Endothelial cell of umbilical vein (primary cell): ENCODE results near the gene GUF1. TPM values are rescaled to one million over a fixed set of nuclear protein-coding genes. Genes with fewer than 3 reads are reported as not detected.

Experiments
- BruUV-seq: library from RNA; stranded (reverse); fragments of 400-500 nt; replicated peaks from 2 replicates; lab custom pipeline; 2021; lab: Mats Ljungman, UMichigan
- CTCF ChIA-PET: fragments of 300-600, 350-600 bp; sonication (Branson Sonifier 250); formaldehyde crosslinking; loops from one replicate; lab custom pipeline; 2021; ENCODE audit warnings: antibody characterized with exemption, inconsistent platforms; lab: Charles Lee
- POLR2A ChIA-PET: fragments of 300-600, 350-600 bp; sonication (Branson Sonifier 250); formaldehyde crosslinking; loops from one replicate; lab custom pipeline; 2021; ENCODE audit warnings: antibody characterized with exemption, inconsistent platforms; lab: Charles Lee
- DNase-seq: peaks from one replicate; pipeline ENCODE4 v3.0.0-alpha.2; 2011; ENCODE audit warnings: low read depth, low spot score
- FAIRE-seq: peaks from 2 replicates; lab custom pipeline; 2011; peaks lifted over from hg19 to GRCh38; lab: Jason Lieb, UNC
- H2AFZ ChIP-seq: 2 replicates; pipeline ENCODE4 v1.6.0; 2012; ENCODE audit warnings: low read depth, low read length, control low read depth, inconsistent platforms
- H3K27ac ChIP-seq: 2 replicates; pipeline ENCODE4 v1.5.1; 2011; ENCODE audit warnings: low read depth, mild to moderate bottlenecking, control low read depth, low read length, moderate library complexity; ENCODE audit not compliant: insufficient read depth
- H3K27me3 ChIP-seq, 2 experiments: 2 replicates each; pipeline versions ENCODE4 v1.6.0 to v1.6.1; 2011; ENCODE audit warnings: low read length in 2 of 2, mixed read lengths in 1 of 2; ENCODE audit not compliant: control insufficient read depth in 2 of 2, insufficient read depth in 2 of 2
- H3K36me3 ChIP-seq, 2 experiments: 2 replicates in 1 of 2; 3 replicates in 1 of 2; pipeline ENCODE4 v1.5.1; 2011; ENCODE audit warnings: low read length in 2 of 2, mild to moderate bottlenecking in 1 of 2, moderate library complexity in 1 of 2; ENCODE audit not compliant: control insufficient read depth in 2 of 2, insufficient read depth in 2 of 2; ENCODE audit errors: extremely low read depth in 1 of 2
- H3K4me1 ChIP-seq: 3 replicates; pipeline ENCODE4 v1.5.1; 2011; ENCODE audit warnings: mild to moderate bottlenecking, low read length; ENCODE audit not compliant: control insufficient read depth, insufficient read depth; ENCODE audit errors: extremely low read depth
- H3K4me2 ChIP-seq: 2 replicates; pipeline ENCODE4 v1.6.1; 2011; ENCODE audit warnings: low read length, control low read depth, mixed read lengths; ENCODE audit not compliant: insufficient read depth
- H3K4me3 ChIP-seq, 3 experiments: fragments of 200-600 bp in 1 of 3; sonication (generic), shearing (Covaris generic) in 1 of 3; replicated peaks in 1 of 3; 2 replicates each; pipeline ENCODE4 v1.5.1; 2011 to 2016; ENCODE audit warnings: control low read depth in 3 of 3, low read length in 3 of 3, mild to moderate bottlenecking in 2 of 3, inconsistent platforms in 1 of 3, low read depth in 1 of 3, moderate library complexity in 1 of 3; ENCODE audit not compliant: insufficient read depth in 1 of 3
- H3K79me2 ChIP-seq: 2 replicates; pipeline ENCODE4 v1.6.0; 2012; ENCODE audit warnings: low read length, inconsistent platforms; ENCODE audit not compliant: control insufficient read depth, insufficient read depth
- H3K9ac ChIP-seq: replicated peaks from 2 replicates; pipeline ENCODE3; 2011; ENCODE audit warnings: low read length, control low read depth; ENCODE audit not compliant: insufficient read depth; ENCODE audit errors: extremely low read depth
- H3K9me1 ChIP-seq: replicated peaks from 3 replicates; pipeline ENCODE4 v1.6.0; 2011; ENCODE audit warnings: mild to moderate bottlenecking, low read length; ENCODE audit not compliant: control insufficient read depth, insufficient read depth; ENCODE audit errors: extremely low read depth
- H3K9me3 ChIP-seq: replicated peaks from 2 replicates; pipeline ENCODE4 v1.5.1; 2012; ENCODE audit warnings: low read length, inconsistent platforms; ENCODE audit not compliant: control insufficient read depth, insufficient read depth
- H4K20me1 ChIP-seq: replicated peaks from 2 replicates; pipeline ENCODE3; 2011; ENCODE audit warnings: mild to moderate bottlenecking, low read length; ENCODE audit not compliant: control insufficient read depth, insufficient read depth; ENCODE audit errors: extremely low read depth
- CTCF ChIP-seq, 2 donors: IDR thresholded peaks; 1 replicate in 1 of 2; 2 replicates in 1 of 2; pipeline ENCODE4 v1.5.1; 2011; ENCODE audit warnings: low read length in 2 of 2, mild to moderate bottlenecking in 2 of 2, moderate library complexity in 2 of 2, control low read depth in 1 of 2, inconsistent platforms in 1 of 2, low read depth in 1 of 2; ENCODE audit not compliant: insufficient read depth in 1 of 2; ENCODE audit errors: extremely low read depth in 1 of 2
- EZH2 ChIP-seq: IDR thresholded peaks from 2 replicates; pipeline ENCODE4 v1.6.1; 2012; ENCODE audit warnings: borderline replicate concordance, low read depth, mild to moderate bottlenecking, moderate library complexity, low read length, inconsistent platforms; ENCODE audit not compliant: severe bottlenecking
- FOS ChIP-seq: IDR thresholded peaks from 2 replicates; pipeline ENCODE4 v1.6.1; 2011; ENCODE audit warnings: mild to moderate bottlenecking, low read length, moderate library complexity, borderline replicate concordance; ENCODE audit not compliant: insufficient read depth
- GATA2 ChIP-seq: IDR thresholded peaks from 2 replicates; pipeline ENCODE4 v1.7.0; 2011; ENCODE audit warnings: low read depth, mild to moderate bottlenecking, moderate library complexity, mixed read lengths, low read length; ENCODE audit not compliant: insufficient read length, insufficient read depth
- JUN ChIP-seq: IDR thresholded peaks from 2 replicates; pipeline ENCODE4 v1.6.1; 2011; ENCODE audit warnings: borderline replicate concordance, low read depth; ENCODE audit not compliant: insufficient read length, insufficient read depth
- MAX ChIP-seq: IDR thresholded peaks from 2 replicates; pipeline ENCODE4 v1.6.1; 2011; ENCODE audit not compliant: insufficient read depth, insufficient read length
- MYC ChIP-seq: IDR thresholded peaks from one replicate; pipeline ENCODE4 v1.6.1; 2011; ENCODE audit warnings: mild to moderate bottlenecking, low read depth, low read length
- POLR2A ChIP-seq: IDR thresholded peaks from 2 replicates; pipeline ENCODE4 v1.6.1; 2012; ENCODE audit warnings: low read depth, mild to moderate bottlenecking, control low read depth, low read length
- POLR2AphosphoS5 ChIP-seq: IDR thresholded peaks from 2 replicates; pipeline ENCODE4 v1.6.1; 2012; ENCODE audit warnings: low read depth, mild to moderate bottlenecking, control low read depth, low read length, moderate library complexity; ENCODE audit not compliant: insufficient read depth
- dilution Hi-C: fragments of 300-500 bp; cut with MboI; formaldehyde crosslinking; loops from one replicate; pipeline ENCODE4 v1.15.0; 2019; ENCODE audit warnings: low sequenced_read_pairs; ENCODE audit not compliant: extremely low pct_ligation_motif_present
- intact Hi-C: fragments of 100-400 bp; cut with micrococcal nuclease; formaldehyde crosslinking; loops from one replicate; pipeline ENCODE4 v1.10.0; 2022
- polyA plus RNA-seq, 4 experiments: library from polyadenylated mRNA; depleted of rRNA in 3 of 4; stranded (reverse) in 3 of 4; unstranded in 1 of 4; fragments of >200 nt; gene quantifications; 2 replicates each; pipeline versions ENCODE4 v1.2.1 to v1.2.3, GENCODE V29; 2011 to 2012; ENCODE audit warnings: missing spikeins in 1 of 4
- total RNA-seq: library from RNA; stranded (reverse); gene quantifications from 2 replicates; pipeline ENCODE4 v1.2.3, GENCODE V29; 2021

The GUF1 gene
- total and polyA plus RNA-seq, 2 donors (not counting 3 experiments of a cell fraction or from before 2014, with no cell fraction given) = 5.4 to 19.9 TPM

GRCh38 chr4:44713125-44713524 lies 34.9 kb downstream of the GUF1 start:
- DNase-seq (no peak), FAIRE-seq (no peak)
- no peak for TF ChIP-seq EZH2
- no peak for TF ChIP-seq MAX
- no peak for TF ChIP-seq JUN
- no peak for TF ChIP-seq GATA2
- no peak for TF ChIP-seq MYC
- no peak for TF ChIP-seq POLR2AphosphoS5
- no peak for TF ChIP-seq POLR2A
- TF ChIP-seq FOS = no peak
- TF ChIP-seq CTCF (IDR thresholded peaks at IDR 0.05; ENCODE audit: extremely low read depth in 1 of 2, insufficient read depth in 1 of 2, low read depth in 1 of 2, low read length in 2 of 2) = no peak
- Histone ChIP-seq H3K27me3 (no peaks in the 10 kb centered on the region), H3K79me2 (no peaks in the 10 kb centered on the region), H3K9ac (no peak overlapping the region), H3K27ac (no peak overlapping the region), H3K4me2 (no peak overlapping the region), H3K9me3 (no peaks in the 10 kb centered on the region), H3K4me3 (no peak overlapping the region), H3K36me3 (no peaks in the 10 kb centered on the region), H4K20me1 (peaks cover 3% of the 10 kb centered on the region), H3K9me1 (no peaks in the 10 kb centered on the region), H2AFZ (no peak overlapping the region), H3K4me1 (no peaks in the 10 kb centered on the region)
- dilution Hi-C loops (no loop called here), intact Hi-C loops (no loop called here)
- ChIA-PET POLR2A (no interaction called here), CTCF (no interaction called here)
- BruUV-seq = no TSS peak
